Right kidney (tissue), 1 donor: ENCODE measurements around the gene RNF123.
A peak's percentile ranks its signal among the peaks of the same experiment; 100 is the strongest.

ENCODE experiments used
- DNase-seq: peaks from one replicate; pipeline ENCODE4 v3.0.0-alpha.2; 2016

RNF123 gene

DNA sequence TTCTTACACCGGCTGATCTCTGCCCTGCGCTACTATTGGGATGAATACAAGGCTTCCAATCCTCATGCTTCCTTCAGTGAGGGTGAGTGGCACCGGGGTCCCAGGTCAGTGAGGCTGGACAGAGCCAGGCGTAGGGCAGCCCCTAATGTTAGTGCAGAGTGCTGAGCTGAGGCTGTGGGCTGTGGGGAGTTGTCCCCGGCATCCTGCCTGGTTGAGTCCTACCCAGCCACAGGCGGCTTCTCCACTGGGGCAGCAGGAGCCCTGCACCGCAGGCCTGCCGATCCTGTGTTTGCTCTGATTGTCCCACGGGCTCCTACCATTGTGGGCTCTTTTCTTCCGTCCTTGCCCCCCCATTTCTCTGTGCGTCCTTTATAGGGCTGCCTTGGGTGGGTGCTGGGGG is 13.3 kb downstream of the RNF123 start:
- DNase-seq = no peak

DNA sequence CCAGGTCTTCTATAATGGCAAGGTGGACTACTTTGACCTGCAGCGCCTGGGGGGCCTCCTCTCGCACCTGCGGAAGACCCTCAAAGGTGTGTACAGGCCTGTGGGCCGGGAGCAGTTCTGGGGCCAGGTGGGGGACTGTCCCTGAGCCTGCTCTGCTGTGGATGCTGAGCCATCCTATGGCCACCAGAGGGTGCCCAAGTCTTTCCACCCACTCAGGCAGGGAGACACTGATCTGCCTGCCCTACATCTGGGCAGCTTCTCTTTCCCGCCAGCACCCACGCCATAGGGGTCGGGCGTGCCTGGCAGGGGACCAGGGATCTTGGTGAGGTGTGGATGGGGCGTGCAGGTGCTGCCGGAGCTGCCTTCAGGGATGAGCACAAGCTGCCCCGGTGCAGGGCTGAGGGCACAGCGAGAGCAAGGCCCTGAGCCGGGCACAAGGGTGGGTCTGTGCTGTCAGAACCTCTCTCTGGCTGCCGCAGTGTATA is 14.1 kb downstream of the RNF123 start:
- peak; percentile 37 for DNase-seq

DNA sequence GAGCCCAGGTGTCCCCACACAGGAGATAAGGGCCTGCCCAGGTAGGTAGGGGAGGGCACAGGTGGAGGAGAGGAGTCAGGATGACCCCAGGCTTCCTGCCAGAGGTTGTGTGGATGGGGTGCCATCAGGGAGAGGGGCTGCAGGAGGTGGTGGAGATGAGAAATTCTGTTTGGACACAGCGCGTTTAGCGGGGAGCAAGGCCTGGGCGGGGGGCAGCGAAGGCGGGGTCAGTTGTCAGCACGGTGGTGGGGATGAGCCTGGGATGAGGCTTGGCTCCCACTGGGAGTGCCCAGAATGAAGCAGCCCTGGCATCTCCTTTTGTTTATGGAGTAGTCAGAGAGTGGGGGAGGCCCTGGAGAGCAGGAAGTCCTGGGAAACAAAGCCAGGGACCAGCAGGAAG is 14.6 kb downstream of the RNF123 start:
- no peak for DNase-seq

DNA sequence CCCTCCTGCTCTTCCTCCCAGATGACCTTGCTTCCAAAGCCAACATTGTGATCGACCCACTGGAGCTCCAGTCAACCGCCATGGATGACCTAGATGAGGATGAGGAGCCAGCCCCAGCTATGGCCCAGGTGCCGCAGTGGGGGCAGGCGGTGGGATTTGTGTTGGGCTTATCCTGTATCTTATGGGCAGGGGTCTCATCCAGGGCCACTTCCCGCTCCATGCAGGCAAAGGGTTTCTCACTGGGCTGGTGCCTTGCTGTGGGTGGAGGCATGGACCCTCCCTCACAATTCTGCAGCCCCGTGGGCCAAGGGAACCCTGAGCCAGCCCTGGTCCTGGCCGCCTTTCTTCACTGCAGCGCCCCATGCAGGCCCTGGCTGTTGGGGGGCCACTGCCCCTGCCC is 15.3 kb downstream of the RNF123 start:
- no peak for DNase-seq

DNA sequence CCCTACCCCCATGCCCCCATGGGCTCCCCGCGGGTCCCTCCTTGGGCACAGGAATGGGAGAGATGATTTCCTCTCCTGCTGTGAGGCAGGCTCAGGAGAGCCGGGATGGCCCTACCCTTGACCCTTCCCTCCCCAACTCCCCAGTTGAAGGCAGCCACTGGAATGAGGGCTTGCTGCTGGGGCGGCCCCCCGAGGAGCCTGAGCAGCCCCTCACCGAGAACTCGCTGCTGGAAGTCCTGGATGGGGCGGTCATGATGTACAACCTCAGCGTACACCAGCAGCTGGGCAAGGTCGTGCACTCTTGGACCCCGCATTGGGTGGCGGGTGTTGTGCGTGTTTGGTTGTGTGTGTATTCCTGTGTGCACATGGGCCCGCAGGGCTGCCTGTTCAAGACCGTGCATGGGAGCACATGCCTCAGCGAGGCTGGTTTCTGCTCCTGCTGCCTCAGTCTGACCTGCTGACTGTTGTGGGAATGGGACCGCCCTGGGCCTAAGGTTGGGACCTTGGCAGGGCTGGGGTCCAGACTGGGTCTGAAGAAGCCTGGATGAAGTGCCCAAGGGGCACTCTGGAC is 16.1 kb downstream of the RNF123 start:
- no peak for DNase-seq

DNA sequence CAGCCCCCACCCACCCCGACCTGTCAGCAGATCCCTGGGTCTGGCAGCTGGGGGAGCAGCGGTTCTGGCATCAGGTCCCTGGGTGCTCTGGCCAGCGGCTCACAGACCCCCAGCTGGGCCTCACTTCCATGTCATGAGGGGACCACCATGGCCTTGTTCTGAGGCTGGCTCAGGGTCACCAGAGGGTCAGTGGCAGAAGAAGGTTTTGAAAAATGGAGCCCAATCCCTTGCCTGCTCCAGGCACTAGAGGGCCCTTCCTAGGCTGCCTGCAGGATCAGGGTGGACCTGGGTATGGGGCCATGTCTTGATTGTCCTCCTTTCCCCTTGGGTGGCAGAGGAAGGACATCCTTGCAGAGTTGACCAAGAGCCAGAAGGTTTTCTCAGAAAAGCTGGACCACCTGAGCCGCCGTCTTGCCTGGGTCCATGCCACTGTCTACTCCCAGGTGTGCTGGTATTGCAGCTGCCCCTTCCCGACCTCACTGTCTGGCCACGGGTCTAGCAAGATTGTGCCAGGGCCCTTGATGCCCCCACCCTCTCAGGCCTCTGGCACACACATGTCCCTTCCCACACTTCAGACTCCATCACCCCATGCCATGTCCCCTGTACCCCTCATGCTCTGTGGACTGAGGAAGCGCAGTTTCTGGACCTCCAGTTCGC is 17.2 kb downstream of the RNF123 start:
- DNase-seq = no peak

DNA sequence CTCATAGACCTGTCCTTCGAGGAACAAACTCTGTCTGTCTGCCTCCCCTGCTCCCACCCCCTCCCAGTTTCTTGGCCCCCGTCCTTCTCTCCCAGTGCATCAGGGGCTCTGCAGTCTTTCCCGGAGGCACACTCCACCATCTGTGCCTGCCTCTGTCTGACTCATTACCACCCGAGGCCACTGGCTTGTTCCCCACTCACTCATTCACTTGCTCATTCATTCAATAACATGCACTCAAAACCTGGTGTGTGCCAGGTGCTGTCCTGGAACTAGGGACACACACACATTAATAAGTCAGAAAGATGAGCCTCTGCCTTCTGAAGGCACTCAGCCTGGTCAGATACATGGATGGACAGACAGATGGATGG is 17.7 kb downstream of the RNF123 start:
- no peak for DNase-seq

DNA sequence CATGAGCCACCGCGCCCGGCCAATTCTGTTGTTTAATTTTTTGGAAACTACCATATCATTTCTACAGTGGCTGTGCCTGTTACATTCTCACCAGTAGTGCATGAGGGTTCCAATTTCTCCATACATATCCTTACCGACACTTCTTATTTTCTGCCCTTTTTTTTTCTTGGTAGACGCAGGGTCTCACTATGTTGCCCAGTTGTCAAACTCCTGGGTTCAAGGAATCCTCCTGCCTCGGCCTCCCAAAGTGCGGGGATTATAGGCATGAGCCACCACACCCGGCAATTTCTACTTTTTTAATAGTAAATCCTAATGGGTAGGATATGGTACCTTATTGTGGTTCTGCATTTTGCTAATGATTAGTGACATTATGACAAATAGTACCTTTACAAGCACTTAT is 20.5 kb downstream of the RNF123 start:
- no peak for DNase-seq

DNA sequence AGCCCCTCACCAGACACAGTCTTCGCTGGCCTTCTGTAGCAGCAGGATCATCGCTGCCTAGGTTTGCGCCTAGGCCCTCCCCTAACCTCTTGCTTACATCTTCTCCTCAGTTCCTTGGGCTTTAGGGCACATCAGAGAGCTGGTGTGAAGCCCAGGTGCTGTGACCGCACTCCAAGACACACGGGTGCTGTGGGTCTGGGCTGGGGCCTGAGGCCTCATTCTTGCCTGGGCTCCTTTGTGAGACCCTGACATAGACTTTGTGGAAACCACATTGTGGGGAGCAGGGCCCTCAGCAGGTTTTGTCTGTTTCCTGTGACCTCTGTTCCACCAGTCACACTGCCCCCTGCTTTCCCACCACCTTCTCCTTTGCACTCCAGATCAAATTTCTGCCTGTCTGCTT is 22.1 kb downstream of the RNF123 start:
- DNase-seq = no peak

DNA sequence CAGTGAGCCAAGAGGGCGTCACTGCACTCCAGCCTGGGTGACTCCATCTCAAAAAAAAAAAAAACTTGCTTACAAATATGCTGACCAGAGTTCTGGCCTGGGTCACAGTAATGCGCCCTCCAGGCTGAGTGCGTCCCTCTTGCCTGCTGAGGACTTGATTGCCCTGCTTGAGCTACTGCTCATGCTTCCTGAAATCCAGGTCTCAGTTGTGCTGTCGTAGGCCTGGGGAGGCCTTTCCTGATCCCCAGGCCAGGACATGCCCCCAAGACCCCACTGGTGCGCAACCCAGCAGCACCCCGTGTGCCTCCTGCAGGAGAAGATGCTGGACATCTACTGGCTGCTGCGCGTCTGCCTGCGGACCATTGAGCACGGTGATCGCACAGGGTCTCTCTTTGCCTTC is 22.8 kb downstream of the RNF123 start:
- no peak for DNase-seq

DNA sequence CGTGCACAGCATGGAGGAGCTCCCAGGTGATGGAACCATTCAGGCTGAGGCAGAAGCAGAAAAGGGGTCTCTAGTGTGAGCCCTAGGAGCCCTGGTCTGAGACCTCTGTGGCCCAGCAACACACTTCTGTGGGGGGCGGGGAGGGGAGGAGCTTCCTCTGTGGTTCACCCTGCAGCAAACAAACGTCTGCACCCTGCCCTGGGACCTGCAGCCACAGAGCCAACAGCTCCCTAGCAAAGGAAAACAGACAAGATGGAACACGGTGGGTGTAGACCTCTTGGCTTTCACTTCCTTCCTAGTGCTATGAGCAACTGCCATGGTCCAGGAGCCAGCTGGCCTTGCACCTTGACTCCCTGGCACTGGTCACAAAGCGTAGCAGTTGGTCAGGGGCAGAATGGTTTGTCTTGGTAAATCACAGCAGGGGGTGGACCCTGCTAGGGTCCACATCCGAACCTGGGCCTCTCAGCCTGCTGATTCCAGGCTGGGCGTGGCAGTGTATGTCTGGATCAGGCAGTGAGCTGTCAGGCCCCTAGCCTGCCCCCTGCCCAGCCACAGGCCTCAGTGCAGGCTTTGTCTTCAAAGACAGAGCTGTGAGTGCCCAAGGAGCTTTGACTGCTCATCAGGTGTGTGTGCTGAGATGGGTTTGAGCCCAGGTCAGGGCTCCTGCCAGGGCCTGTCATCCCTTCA is 23.4 kb downstream of the RNF123 start:
- no peak for DNase-seq

DNA sequence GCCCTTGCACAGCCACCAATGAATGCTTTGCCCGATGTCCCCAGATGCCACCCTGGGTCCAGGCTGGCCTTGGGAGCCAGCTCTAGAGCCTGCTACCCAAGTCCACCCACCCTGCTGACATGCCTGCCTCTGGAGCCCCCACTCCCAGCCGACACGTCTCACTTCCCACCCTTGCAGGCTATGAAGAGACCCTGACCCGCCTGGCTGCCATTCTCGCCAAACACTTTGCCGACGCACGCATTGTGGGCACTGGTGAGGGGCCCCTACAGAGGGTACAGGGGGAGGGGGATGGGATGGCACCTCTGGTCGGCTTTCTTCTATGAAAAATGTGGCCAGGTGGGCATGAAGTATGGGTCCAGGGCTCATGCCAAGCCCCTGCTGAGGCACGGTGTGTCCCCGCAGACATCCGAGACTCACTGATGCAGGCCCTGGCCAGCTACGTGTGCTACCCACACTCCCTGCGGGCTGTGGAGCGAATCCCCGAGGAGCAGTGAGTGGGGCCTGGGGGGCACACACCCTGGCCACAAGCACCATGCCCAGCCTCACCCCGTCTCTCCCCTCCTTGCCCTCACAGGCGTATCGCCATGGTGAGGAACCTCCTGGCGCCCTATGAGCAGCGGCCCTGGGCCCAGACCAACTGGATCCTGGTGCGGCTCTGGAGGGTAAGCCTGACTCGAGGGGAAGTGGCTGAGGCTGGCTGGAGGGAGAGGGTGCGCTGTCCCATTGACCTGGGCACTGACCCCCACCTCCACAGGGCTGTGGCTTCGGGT is 24.2 kb downstream of the RNF123 start:
- no peak for DNase-seq

DNA sequence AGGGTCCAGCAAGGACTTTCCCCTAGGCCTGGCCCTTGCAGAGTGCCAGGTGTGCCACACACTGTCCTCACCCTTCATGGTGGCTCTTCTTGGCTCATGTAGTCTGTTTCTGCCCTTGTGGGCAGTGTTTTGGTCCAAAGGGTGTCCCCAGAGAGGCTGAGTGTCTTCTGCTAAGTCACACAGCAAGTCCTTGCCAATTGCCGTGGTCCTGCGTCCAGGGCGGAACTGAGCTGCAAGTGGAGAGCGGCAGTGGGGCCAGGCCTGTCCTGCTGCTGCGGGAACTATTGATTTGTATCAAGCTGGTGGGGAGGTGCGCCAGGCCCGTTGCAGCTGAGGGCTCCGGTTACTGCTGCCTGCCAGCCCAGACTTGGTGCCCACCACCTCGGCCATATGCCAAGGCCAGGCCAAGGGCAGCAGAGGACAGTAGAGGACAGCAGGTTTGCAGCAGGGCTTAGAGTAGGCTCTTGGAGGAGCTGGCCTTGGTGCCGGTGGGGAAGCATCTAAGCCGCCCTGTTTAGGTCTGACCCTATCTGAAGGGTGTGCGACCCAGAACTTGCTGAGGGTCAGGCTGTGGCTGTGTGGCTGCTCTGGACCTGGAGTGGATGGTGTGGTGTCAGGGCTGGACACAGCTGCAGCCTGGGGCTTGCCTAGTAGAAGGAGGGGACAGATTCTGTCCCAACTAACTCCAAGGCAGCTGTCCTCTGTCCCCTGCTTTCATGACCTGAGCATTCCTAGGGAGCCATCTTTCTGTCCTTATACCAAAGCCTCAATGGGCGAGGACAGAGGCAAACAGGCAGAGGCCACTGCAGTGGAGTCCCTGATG is 25.6 kb downstream of the RNF123 start:
- DNase-seq = no peak

DNA sequence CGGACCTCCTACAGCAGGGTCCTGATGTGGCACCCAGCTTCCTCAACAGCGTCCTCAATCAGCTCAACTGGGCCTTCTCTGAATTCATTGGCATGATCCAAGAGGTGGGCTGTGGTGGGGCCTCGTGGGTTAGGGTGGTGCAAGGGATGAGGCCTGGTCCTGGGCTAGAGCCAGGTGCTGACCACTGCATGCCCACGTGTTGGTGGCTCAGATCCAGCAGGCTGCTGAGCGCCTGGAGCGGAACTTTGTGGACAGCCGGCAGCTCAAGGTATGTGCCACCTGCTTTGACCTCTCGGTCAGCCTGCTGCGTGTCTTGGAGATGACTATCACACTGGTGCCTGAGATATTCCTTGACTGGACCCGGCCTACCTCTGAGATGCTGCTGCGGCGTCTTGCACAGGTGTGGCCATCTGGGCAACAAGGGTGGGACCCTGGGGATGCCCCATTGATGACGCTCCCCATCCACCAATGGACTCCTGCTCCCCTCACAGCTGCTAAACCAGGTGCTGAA is 26.3 kb downstream of the RNF123 start:
- no peak for DNase-seq

DNA sequence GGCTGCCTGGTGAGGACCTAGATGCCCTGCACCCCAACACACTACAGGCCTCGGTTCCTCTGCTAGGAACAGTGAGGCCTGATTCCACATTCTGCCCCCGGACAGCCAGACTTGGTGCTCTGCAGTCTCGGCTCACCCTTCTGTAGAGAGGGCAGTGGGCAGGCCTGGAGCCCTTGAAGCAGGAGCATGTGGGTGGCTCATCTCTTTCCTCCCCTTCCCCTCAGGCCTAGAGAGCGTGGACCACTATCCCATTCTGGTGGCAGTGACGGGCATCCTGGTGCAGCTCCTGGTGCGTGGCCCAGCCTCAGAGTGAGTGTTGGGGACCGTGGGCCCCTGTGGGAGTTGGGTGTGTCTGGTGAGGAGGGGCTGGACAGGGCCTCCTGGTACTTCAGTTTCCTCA is 26.8 kb downstream of the RNF123 start:
- no peak for DNase-seq

DNA sequence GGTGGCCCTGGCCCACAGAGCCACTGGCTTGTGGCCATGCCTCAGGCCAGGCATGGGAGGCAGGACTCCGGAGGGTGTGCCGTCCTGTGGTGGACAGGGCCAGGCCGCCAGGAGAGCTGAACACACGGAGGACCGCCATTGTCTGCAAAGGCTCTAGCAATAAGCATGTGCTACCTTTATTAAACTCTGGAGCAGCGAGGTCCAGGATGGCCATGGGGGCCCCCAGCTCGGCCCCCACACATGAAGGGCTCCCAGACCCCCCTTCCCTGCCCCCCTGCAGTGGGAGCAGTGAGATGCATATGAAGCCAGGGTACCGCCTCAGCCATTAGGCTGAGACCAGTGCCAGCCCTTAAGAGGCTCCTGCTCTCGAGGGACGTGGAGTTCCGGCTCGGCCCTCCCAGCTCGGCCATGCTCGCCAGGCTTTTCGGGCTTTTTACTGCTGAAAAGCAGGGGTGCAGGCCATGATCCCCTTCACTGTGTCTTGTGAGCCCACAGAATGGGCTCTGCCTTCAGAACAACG is 27.4 kb downstream of the RNF123 start:
- DNase-seq = no peak

DNA sequence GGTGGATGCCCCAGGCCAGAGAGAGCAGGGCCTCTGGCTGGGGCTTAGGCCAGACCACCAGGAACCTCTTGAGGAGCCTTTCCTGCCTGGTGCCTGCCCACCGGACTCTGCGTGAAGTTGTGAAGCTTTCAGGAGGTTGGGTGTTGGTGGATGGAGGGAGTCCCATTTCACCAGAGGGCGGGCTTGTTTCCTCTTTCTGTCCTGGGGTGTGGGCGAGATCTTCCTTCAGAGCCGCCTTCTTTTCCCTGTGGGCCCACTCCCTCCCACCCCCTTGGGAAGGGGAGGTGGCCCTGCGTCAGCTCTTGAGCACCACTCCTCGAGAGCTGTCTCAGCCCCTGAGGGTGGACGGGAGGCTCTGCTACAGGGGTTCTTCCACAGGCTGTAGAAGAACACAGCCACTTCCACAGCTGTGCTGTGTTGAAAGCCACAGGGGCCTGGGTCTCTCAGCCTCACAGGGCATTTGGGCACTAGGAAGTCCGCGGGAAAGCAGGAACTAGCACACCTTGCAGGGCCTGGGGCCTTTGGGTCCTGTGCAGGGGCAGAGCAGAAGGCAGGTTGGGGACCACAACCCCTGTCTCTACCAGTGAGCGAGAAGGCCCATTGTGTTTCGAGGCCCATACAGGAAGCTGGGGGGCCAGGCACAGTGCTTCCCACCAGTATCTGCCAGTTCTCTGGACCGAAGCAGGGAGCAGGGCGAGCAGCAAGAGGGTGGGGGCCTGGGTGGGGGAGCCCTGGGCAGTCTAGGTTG is 28.0 kb downstream of the RNF123 start:
- no peak for DNase-seq

DNA sequence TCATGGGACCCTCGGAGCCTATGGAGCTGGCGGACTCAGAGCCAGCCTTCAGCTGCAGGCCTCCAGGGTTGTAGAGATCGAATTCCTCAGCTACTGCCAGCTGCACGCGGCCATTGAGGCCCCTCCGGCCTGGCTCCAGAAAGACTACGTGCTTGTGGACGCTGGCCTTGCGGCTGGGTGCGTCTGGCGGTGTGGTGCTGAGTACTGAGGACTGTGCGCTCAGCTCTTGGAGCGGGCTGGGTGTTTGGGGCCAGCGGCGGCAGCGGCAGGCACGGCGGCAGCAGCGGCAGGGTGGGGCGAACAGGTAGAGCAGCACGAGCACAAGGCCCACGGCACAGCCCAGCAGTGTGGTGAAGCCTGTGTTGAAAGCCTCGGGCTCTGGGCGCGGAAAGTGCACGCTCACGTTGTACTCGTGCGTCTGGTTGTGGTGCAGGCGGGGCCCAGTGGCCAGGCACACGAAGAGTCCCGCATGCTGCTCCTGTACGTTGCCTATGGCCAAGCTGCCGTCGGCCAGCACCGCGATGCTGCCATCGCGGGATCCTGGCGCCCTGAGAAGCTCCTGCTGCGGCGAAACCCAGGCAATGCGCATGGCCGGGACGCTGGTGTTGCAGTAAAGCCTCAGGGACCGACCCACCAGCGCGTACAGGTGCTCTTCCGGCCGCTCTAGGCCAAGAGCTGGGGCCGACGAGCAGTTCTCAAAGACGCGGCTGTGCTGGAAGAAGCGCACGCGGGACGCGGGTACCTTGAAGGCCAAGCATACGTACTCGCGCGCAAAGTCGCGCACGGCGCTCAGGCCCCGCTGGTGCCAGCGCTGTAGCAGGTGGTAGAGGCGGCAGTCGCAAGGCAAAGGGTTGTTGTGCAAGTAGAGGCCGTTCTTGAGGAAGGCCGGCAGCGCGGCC is 28.9 kb downstream of the RNF123 start:
- DNase-seq = peak; percentile 27

DNA sequence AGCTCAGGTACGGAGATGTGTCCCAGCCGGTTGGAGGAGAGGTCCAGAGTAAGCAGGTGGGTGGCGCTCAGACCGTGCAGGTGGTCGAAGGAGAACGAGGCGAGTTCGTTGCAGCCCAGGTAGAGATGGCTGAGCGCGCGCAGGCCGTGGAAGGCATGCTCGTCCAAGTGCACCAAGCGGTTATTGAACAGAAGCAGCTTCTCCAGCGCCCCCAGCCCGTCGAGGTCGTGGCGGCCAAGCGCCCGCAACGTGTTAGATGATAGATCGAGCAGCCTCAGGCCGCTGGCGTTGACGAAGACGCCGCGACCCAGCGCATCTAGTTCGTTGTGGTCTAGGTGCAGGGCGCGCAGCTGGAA is 29.5 kb downstream of the RNF123 start:
- DNase-seq = no peak
